H1 (cell line): Measurements from ENCODE around the gene WDR77. TPM values are rescaled to one million over a fixed set of nuclear protein-coding genes. Genes with fewer than 3 reads are reported as not detected.

Experiments used
- CTCF ChIA-PET: fragments of 300-600 bp; sonication (Branson Sonifier 250); formaldehyde crosslinking; loops from one replicate; lab custom pipeline; 2021; ENCODE audit not compliant: partially characterized antibody; lab: Charles Lee
- POLR2A ChIA-PET: fragments of 300-600 bp; sonication (Branson Sonifier 250); formaldehyde crosslinking; loops from one replicate; lab custom pipeline; 2021; ENCODE audit warnings: inconsistent platforms; ENCODE audit not compliant: partially characterized antibody; lab: Charles Lee
- DNase-seq, 2 experiments: peaks; one replicate each; pipeline versions ENCODE4 v3.0.0 to v3.0.0-alpha.2; 2010 to 2022; ENCODE audit warnings: low spot score in 2 of 2, low read depth in 1 of 2, mixed read lengths in 1 of 2
- FAIRE-seq: peaks from 2 replicates; lab custom pipeline; 2011; peaks lifted over from hg19 to GRCh38; lab: Jason Lieb, UNC
- H2AFZ ChIP-seq: 2 replicates; pipeline ENCODE4 v1.8.1; 2012; ENCODE audit warnings: low read length, inconsistent platforms
- H2AK5ac ChIP-seq: 2 replicates; pipeline ENCODE4 v1.6.1; 2013; ENCODE audit warnings: low read depth, low read length
- H2BK120ac ChIP-seq: replicated peaks from 2 replicates; pipeline ENCODE3; 2013; ENCODE audit warnings: low read depth, low read length, inconsistent platforms
- H2BK12ac ChIP-seq: 2 replicates; pipeline ENCODE4 v1.6.1; 2013; ENCODE audit warnings: low read depth, low read length
- H2BK15ac ChIP-seq: 2 replicates; pipeline ENCODE4 v1.6.1; 2013; ENCODE audit warnings: low read length
- H2BK20ac ChIP-seq: 2 replicates; pipeline ENCODE4 v1.6.1; 2013; ENCODE audit warnings: low read length
- H2BK5ac ChIP-seq: 2 replicates; pipeline ENCODE4 v1.6.1; 2013; ENCODE audit warnings: low read depth, low read length
- H3K14ac ChIP-seq: 2 replicates; pipeline ENCODE4 v1.6.1; 2013; ENCODE audit warnings: inconsistent platforms; ENCODE audit not compliant: insufficient read length
- H3K18ac ChIP-seq: 2 replicates; pipeline ENCODE4 v1.6.1; 2013; ENCODE audit warnings: low read length; ENCODE audit errors: extremely low read depth
- H3K23ac ChIP-seq: 2 replicates; pipeline ENCODE4 v1.6.1; 2013; ENCODE audit warnings: inconsistent platforms; ENCODE audit not compliant: insufficient read length
- H3K23me2 ChIP-seq: 2 replicates; pipeline ENCODE4 v1.6.1; 2013; ENCODE audit warnings: low read depth, low read length
- H3K27ac ChIP-seq: 2 replicates; pipeline ENCODE4 v1.6.1; 2011; ENCODE audit warnings: low read depth, low read length, inconsistent platforms
- H3K27me3 ChIP-seq, 4 experiments: replicated peaks in 1 of 4; 1 replicate in 1 of 4; 2 replicates in 3 of 4; pipeline versions ENCODE4 v1.6.1 to v1.8.1; 2011 to 2013; ENCODE audit warnings: low read length in 3 of 4, mild to moderate bottlenecking in 3 of 4, inconsistent platforms in 2 of 4, mixed read lengths in 2 of 4, moderate library complexity in 1 of 4; ENCODE audit not compliant: control insufficient read depth in 3 of 4, insufficient read depth in 3 of 4; ENCODE audit errors: extremely low read depth in 1 of 4
- H3K36me3 ChIP-seq, 4 experiments: 2 replicates each; pipeline versions ENCODE4 v1.6.1 to v1.8.1; 2011 to 2013; ENCODE audit warnings: mild to moderate bottlenecking in 4 of 4, low read length in 3 of 4, moderate library complexity in 2 of 4, control low read depth in 1 of 4, inconsistent platforms in 1 of 4; ENCODE audit not compliant: insufficient read depth in 4 of 4, control insufficient read depth in 2 of 4
- H3K4ac ChIP-seq: replicated peaks from 2 replicates; pipeline ENCODE3; 2013; ENCODE audit warnings: low read length, low read depth, mixed read lengths, inconsistent platforms; ENCODE audit not compliant: insufficient read length
- H3K4me1 ChIP-seq, 4 experiments: replicated peaks in 1 of 4; 1 replicate in 1 of 4; 2 replicates in 3 of 4; pipeline versions ENCODE4 v1.6.1 to v1.8.1; 2011 to 2013; ENCODE audit warnings: low read length in 3 of 4, inconsistent platforms in 2 of 4, mixed read lengths in 1 of 4; ENCODE audit not compliant: insufficient read depth in 4 of 4, control insufficient read depth in 3 of 4
- H3K4me2 ChIP-seq, 2 experiments: 2 replicates each; pipeline versions ENCODE4 v1.6.1 to v1.8.1; 2011 to 2013; ENCODE audit warnings: low read depth in 2 of 2, low read length in 2 of 2, control low read depth in 1 of 2, inconsistent platforms in 1 of 2, mild to moderate bottlenecking in 1 of 2; ENCODE audit not compliant: insufficient read depth in 1 of 2
- H3K4me3 ChIP-seq, 4 experiments: fragments of 200-600, 300-600 bp in 1 of 4; sonication (generic), shearing (Covaris generic), sonication (Bioruptor Twin) in 1 of 4; 2 replicates each; pipeline versions ENCODE4 v1.5.1 to v1.8.1; 2011 to 2016; ENCODE audit warnings: low read length in 4 of 4, low read depth in 3 of 4, control low read depth in 2 of 4, inconsistent platforms in 2 of 4, mild to moderate bottlenecking in 2 of 4, mixed read lengths in 1 of 4, moderate library complexity in 1 of 4; ENCODE audit not compliant: insufficient read depth in 2 of 4; ENCODE audit errors: extremely low read depth in 1 of 4
- H3K56ac ChIP-seq: replicated peaks from 2 replicates; pipeline ENCODE3; 2013; ENCODE audit warnings: low read depth, mild to moderate bottlenecking, mixed read lengths, low read length, inconsistent platforms; ENCODE audit not compliant: insufficient read length
- H3K79me1 ChIP-seq: 2 replicates; pipeline ENCODE4 v1.6.1; 2013; ENCODE audit warnings: low read depth, low read length, control low read depth
- H3K79me2 ChIP-seq, 2 experiments: 2 replicates each; pipeline versions ENCODE4 v1.6.1 to v1.8.1; 2012 to 2013; ENCODE audit warnings: low read length in 2 of 2, mild to moderate bottlenecking in 2 of 2, inconsistent platforms in 1 of 2; ENCODE audit not compliant: insufficient read depth in 2 of 2, control insufficient read depth in 1 of 2
- H3K9ac ChIP-seq, 4 experiments: replicated peaks in 1 of 4; 1 replicate in 1 of 4; 2 replicates in 3 of 4; pipeline versions ENCODE4 v1.6.1 to v1.8.1; 2011 to 2013; ENCODE audit warnings: low read depth in 3 of 4, low read length in 3 of 4, control low read depth in 2 of 4, mild to moderate bottlenecking in 2 of 4, moderate library complexity in 2 of 4, inconsistent platforms in 1 of 4; ENCODE audit errors: extremely low read depth in 1 of 4
- H3K9me3 ChIP-seq, 2 experiments: 2 replicates each; pipeline versions ENCODE4 v1.6.1 to v1.8.1; 2012 to 2013; ENCODE audit warnings: mild to moderate bottlenecking in 2 of 2, moderate library complexity in 2 of 2, control low read depth in 1 of 2, inconsistent platforms in 1 of 2, low read depth in 1 of 2, low read length in 1 of 2, mixed read lengths in 1 of 2; ENCODE audit not compliant: insufficient read depth in 2 of 2
- H4K20me1 ChIP-seq, 2 experiments: replicated peaks in 1 of 2; 2 replicates each; pipeline versions ENCODE3 to v1.8.1; 2011 to 2013; ENCODE audit warnings: inconsistent platforms in 2 of 2, low read length in 2 of 2, mild to moderate bottlenecking in 1 of 2; ENCODE audit not compliant: insufficient read depth in 2 of 2, control insufficient read depth in 1 of 2
- H4K5ac ChIP-seq: 2 replicates; pipeline ENCODE4 v1.6.1; 2013; ENCODE audit warnings: low read length, low read depth, mixed read lengths, inconsistent platforms; ENCODE audit not compliant: insufficient read length
- H4K8ac ChIP-seq: 2 replicates; pipeline ENCODE4 v1.8.0; 2013; ENCODE audit warnings: mild to moderate bottlenecking, moderate library complexity, low read length, inconsistent platforms; ENCODE audit not compliant: insufficient read depth; ENCODE audit errors: extremely low read depth
- H4K91ac ChIP-seq: replicated peaks from 2 replicates; pipeline ENCODE3; 2013; ENCODE audit warnings: low read length, mixed read lengths, inconsistent platforms; ENCODE audit not compliant: insufficient read length
- CBX5 ChIP-seq: fragments of 300-800, 300-1000 bp; sonication (generic); IDR thresholded peaks from 2 replicates; pipeline ENCODE4 v1.7.1; 2016; ENCODE audit warnings: antibody characterized with exemption, low read length, low read depth
- MAFK ChIP-seq: IDR thresholded peaks from 2 replicates; pipeline ENCODE4 v1.6.1; 2012; ENCODE audit warnings: low read depth, mild to moderate bottlenecking, improper control_type of control experiment, low read length
- POLR2AphosphoS5 ChIP-seq: IDR thresholded peaks from 2 replicates; pipeline ENCODE4 v1.6.1; 2011; ENCODE audit warnings: low read depth, low read length
- RFX5 ChIP-seq: IDR thresholded peaks from 2 replicates; pipeline ENCODE4 v1.6.1; 2011; ENCODE audit warnings: low read depth, low read length, improper control_type of control experiment, borderline replicate concordance
- SIX5 ChIP-seq: IDR thresholded peaks from 2 replicates; pipeline ENCODE4 v1.6.1; 2011; ENCODE audit warnings: mild to moderate bottlenecking, low read depth, low read length
- WGBS, 2 experiments: shearing (Covaris generic) in 1 of 2; methylation state at CpG; one replicate each; pipeline versions ENCODE4 v1.1.6 to v1.1.7; 2013 to 2015; ENCODE audit warnings: low lambda C conversion rate in 2 of 2, mixed read lengths in 2 of 2, inconsistent platforms in 1 of 2, low coverage in 1 of 2, missing lambda C conversion rate in 1 of 2; ENCODE audit not compliant: insufficient replicate concordance in 2 of 2, insufficient coverage in 1 of 2, insufficient read length in 1 of 2; ENCODE audit errors: extremely low coverage in 1 of 2, missing lambda C conversion rate in 1 of 2; 5-methylcytosine and 5-hydroxymethylcytosine counted together
- polyA plus RNA-seq, 7 experiments: library from polyadenylated mRNA; depleted of rRNA in 3 of 7; stranded (reverse) in 5 of 7; unstranded in 2 of 7; fragments of >200 nt in 5 of 7; fragments of 200-250 nt in 2 of 7; gene quantifications; 1 replicate in 5 of 7; 2 replicates in 1 of 7; 4 replicates in 1 of 7; pipeline versions ENCODE4 v1.2.1 to v1.2.3, GENCODE V29; 2011 to 2013; ENCODE audit warnings: missing spikeins in 2 of 7, mixed read lengths in 2 of 7
- total RNA-seq: library from RNA; stranded (reverse); fragmentation: NEBNext Ultra II Directional; extraction: Animal tissue kit (Norgen Biotek cat#: 25700); gene quantifications from 2 replicates; pipeline ENCODE4 v1.2.1, GENCODE V29; 2021
- TF ChIP-seq, protein P1 (sequence below): IDR thresholded peaks from 2 replicates; pipeline ENCODE4 v1.6.1; 2012; ENCODE audit warnings: low read length, inconsistent platforms

WDR77 gene
- total and polyA plus RNA-seq, 2 of the 8 experiments (the other 6 are each of a cell fraction or from before 2014, with no cell fraction given) = 66.0 to 156 TPM

DNA sequence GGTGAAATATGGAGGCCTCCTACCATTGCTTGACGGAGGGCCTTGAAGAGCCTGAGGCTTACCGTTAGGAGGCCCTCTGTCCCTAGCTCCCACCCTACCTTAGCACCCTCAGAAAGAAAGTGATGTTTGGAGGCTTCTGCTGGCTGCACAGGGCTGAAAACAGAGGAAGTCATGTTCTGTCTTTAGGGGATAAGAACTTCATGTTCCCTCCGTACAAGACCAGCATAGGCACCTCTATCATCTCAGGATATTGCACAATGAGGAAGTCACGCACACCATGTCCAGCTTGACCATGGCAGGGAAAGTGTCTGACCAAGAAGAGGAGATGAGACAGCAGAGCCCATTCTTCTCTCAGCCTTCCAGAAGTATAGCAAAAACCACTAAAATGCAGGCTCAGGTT is 40.5 kb upstream of the WDR77 start:
- Histone ChIP-seq H3K27ac (no peak overlapping the region), H3K23ac (no peak overlapping the region), H3K9ac (no peak overlapping the region), H2AFZ (no peak overlapping the region), H3K79me1 (no peaks in the 10 kb centered on the region), H2BK20ac (no peak overlapping the region), H4K8ac (no peak overlapping the region), H2BK15ac (no peak overlapping the region), H4K91ac (no peak overlapping the region), H3K4ac (no peak overlapping the region), H3K36me3 (no peaks in the 10 kb centered on the region), H3K23me2 (no peaks in the 10 kb centered on the region; the same call in 1 of the 2 replicates), H3K79me2 (no peaks in the 10 kb centered on the region), H3K9me3 (no peaks in the 10 kb centered on the region), H3K4me1 (no peaks in the 10 kb centered on the region), H2BK5ac (no peak overlapping the region), H3K56ac (no peak overlapping the region), H2AK5ac (no peak overlapping the region), H4K20me1 (no peaks in the 10 kb centered on the region), H3K14ac (no peak overlapping the region), H2BK120ac (no peak overlapping the region), H3K27me3 (no peaks in the 10 kb centered on the region), H3K18ac (no peak overlapping the region), H3K4me3 (no peak overlapping the region), H4K5ac (no peak overlapping the region), H2BK12ac (no peak overlapping the region), H3K4me2 (no peak overlapping the region)
- TF ChIP-seq MAFK (no peak), POLR2AphosphoS5 (no peak), SIX5 (no peak), CBX5 (no peak), RFX5 (no peak)
- TF ChIP-seq, protein P1, sequence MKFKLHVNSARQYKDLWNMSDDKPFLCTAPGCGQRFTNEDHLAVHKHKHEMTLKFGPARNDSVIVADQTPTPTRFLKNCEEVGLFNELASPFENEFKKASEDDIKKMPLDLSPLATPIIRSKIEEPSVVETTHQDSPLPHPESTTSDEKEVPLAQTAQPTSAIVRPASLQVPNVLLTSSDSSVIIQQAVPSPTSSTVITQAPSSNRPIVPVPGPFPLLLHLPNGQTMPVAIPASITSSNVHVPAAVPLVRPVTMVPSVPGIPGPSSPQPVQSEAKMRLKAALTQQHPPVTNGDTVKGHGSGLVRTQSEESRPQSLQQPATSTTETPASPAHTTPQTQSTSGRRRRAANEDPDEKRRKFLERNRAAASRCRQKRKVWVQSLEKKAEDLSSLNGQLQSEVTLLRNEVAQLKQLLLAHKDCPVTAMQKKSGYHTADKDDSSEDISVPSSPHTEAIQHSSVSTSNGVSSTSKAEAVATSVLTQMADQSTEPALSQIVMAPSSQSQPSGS = no peak
- ChIA-PET CTCF (interaction anchor here (0.8 to 1.7 kb wide), 6 partner anchors 11 to 280 kb away, joined by 3 to 5 read pairs (median 4); no protein-coding TSS in a partner anchor), POLR2A (no interaction called here)
- no peak for FAIRE-seq
- WGBS, 2 experiments = 98% methylated on average over 4 of the region's 4 CpGs; no CpG with 5 or more reads in 1 of the 2 experiments
- DNase-seq = no peak
